Sigmoid colon (tissue), 7 donors: Measurements from ENCODE around the gene MAGT1. TPM values are rescaled to one million over a fixed set of nuclear protein-coding genes. Genes with fewer than 3 reads are reported as not detected.

Source experiments
- DNase-seq: peaks from one replicate; pipeline ENCODE4 v3.0.0-alpha.2; 2019
- H3K27ac ChIP-seq, 4 donors: fragments of 200-600 bp; sonication (generic); one replicate each; pipeline ENCODE4 v1.5.1; 2016 to 2019; ENCODE audit warnings: mild to moderate bottlenecking in 1 of 4
- H3K27me3 ChIP-seq, 3 donors: fragments of 200-600 bp; sonication (generic); one replicate each; pipeline ENCODE4 v1.5.1; 2019; ENCODE audit warnings: mild to moderate bottlenecking in 1 of 3
- H3K36me3 ChIP-seq, 4 donors: fragments of 200-600 bp; sonication (generic); one replicate each; pipeline ENCODE4 v1.5.1; 2016 to 2019
- H3K4me1 ChIP-seq, 4 donors: fragments of 200-600 bp; sonication (generic); one replicate each; pipeline ENCODE4 v1.5.1; 2017 to 2019
- H3K4me3 ChIP-seq, 4 donors: fragments of 200-600 bp; sonication (generic); one replicate each; pipeline ENCODE4 v1.5.1; 2017 to 2019; ENCODE audit warnings: mild to moderate bottlenecking in 2 of 4, moderate library complexity in 1 of 4
- H3K9me3 ChIP-seq, 4 donors: fragments of 200-600 bp in 3 of 4; sonication (generic) in 3 of 4; one replicate each; pipeline versions ENCODE4 v1.5.1 to v1.6.1; 2013 to 2019
- EP300 ChIP-seq, 4 donors: sonication (generic); formaldehyde crosslinking; IDR thresholded peaks; one replicate each; pipeline ENCODE4 v1.6.1; 2017; ENCODE audit warnings: antibody characterized with exemption in 4 of 4
- POLR2A ChIP-seq, 2 donors: fragments of 450-650 bp; IDR thresholded peaks; one replicate each; pipeline ENCODE4 v1.6.1; 2016; ENCODE audit warnings: antibody characterized with exemption in 2 of 2, mild to moderate bottlenecking in 2 of 2, moderate library complexity in 2 of 2
- POLR2AphosphoS5 ChIP-seq, 4 donors: sonication (generic); formaldehyde crosslinking; IDR thresholded peaks; one replicate each; pipeline ENCODE4 v1.6.1; 2017; ENCODE audit warnings: antibody characterized with exemption in 4 of 4
- WGBS, 2 donors: extraction: QIAGEN DNeasy Blood & Tissue Kit; methylation state at CpG; one replicate each; pipeline ENCODE4 v1.1.7; 2013; 5-methylcytosine and 5-hydroxymethylcytosine counted together
- intact Hi-C: fragments of 100-400 bp; cut with DNase I; formaldehyde crosslinking; loops from one replicate; pipeline ENCODE4 v1.15.1; 2023
- polyA plus RNA-seq, 3 donors: library from polyadenylated mRNA; stranded (reverse); fragments of 200-250 nt; gene quantifications; one replicate each; pipeline ENCODE4 v1.2.3, GENCODE V29; 2013
- total RNA-seq, 4 donors: library from RNA; depleted of rRNA; stranded (reverse); fragments of >200 nt; gene quantifications; one replicate each; pipeline ENCODE4 v1.1.0, GENCODE V29; 2016
- TF ChIP-seq, protein P1 (sequence below), 4 experiments: fragments of 450-650 bp in 3 of 4; fragments of 200-600 bp in 1 of 4; IDR thresholded peaks; one replicate each; pipeline ENCODE4 v1.5.1; 2016 to 2019; ENCODE audit warnings: antibody characterized with exemption in 4 of 4, mild to moderate bottlenecking in 3 of 4, moderate library complexity in 2 of 4
- donor health status: healthy with polysubstance abuse.
- donor health status: Bipolar disorder and iron deficiency.
- donor health status: healthy.

Gene MAGT1
- total and polyA plus RNA-seq, 7 donors, result 4.8 to 29.5 (median 26.8) TPM

GRCh38 chrX:77918568-77918967, 23.3 kb upstream of the MAGT1 start:
- Histone ChIP-seq H3K36me3 (no peaks in the 10 kb centered on the region), H3K9me3 (no peaks in the 10 kb centered on the region), H3K27me3 (no peaks in the 10 kb centered on the region), H3K4me1 (no peaks in the 10 kb centered on the region), H3K27ac (no peak overlapping the region), H3K4me3 (no peak overlapping the region)
- intact Hi-C loops, result no loop called here
- DNase-seq, result no peak
- 54 to 71% methylated on average over 3 of the region's 3 CpGs for WGBS, 2 donors
- TF ChIP-seq, protein P1, sequence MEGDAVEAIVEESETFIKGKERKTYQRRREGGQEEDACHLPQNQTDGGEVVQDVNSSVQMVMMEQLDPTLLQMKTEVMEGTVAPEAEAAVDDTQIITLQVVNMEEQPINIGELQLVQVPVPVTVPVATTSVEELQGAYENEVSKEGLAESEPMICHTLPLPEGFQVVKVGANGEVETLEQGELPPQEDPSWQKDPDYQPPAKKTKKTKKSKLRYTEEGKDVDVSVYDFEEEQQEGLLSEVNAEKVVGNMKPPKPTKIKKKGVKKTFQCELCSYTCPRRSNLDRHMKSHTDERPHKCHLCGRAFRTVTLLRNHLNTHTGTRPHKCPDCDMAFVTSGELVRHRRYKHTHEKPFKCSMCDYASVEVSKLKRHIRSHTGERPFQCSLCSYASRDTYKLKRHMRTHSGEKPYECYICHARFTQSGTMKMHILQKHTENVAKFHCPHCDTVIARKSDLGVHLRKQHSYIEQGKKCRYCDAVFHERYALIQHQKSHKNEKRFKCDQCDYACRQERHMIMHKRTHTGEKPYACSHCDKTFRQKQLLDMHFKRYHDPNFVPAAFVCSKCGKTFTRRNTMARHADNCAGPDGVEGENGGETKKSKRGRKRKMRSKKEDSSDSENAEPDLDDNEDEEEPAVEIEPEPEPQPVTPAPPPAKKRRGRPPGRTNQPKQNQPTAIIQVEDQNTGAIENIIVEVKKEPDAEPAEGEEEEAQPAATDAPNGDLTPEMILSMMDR (IDR thresholded peaks at IDR 0.05), result no peak
- TF ChIP-seq POLR2AphosphoS5 (IDR thresholded peaks at IDR 0.05) (no peak), EP300 (IDR thresholded peaks at IDR 0.05) (no peak), POLR2A (IDR thresholded peaks at IDR 0.05) (no peak)

GRCh38 chrX:77917294-77917933, 22.2 kb upstream of the MAGT1 start:
- Histone ChIP-seq H3K4me3 (no peak overlapping the region), H3K27ac (no peak overlapping the region)
- intact Hi-C loops, result no loop called here

DNA sequence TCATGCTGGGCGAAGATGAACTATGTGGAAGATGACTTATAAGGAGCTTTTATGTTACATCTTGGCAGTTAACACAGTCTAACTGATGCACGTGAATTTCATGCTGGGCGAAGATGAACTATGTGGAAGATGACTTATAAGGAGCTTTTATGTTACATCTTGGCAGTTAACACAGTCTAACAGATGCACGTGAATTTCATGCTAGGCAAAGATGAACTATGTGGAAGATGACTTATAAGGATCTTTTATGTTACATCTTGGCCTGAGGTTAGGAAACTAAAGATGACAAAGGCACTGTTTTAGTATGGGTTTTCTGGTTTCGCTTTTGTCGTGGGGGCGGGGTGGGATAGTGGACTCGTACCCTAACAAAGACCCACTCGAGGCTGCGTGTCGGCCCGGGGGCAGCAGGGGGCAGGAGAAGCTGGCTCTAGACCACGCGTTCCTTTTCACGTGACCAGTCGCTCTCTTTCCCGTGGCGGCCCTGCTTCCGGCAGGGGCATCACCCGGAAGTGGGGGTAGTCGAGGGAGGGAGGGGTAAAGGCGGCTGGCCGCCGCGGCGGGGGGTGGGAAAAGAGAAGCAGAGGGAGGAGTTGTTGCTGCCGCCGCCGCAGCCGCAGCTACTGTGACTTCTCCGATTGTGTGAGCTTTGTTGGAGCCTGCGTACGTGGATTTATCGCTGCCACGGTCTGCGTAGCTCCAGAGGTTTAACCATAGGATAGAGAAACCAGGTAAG, 15.0 kb upstream of the MAGT1 start, which contains the start of gene ATP7A:
TSS of gene ATP7A (plus strand) at position 586 of the 733 bp plus-strand sequence. CDS start 60,949 bp downstream, outside the sequence.
- intact Hi-C loops, result loop anchor here (2.0 to 5.0 kb wide), 2 partner anchors 117 to 195 kb away; partner anchors contain the start of gene PGK1
- Histone ChIP-seq H3K4me1 (peaks cover 0 to 6% (median 0%) of the 10 kb centered on the region in 4 donors), H3K27me3 (no peaks in the 10 kb centered on the region), H3K36me3 (peaks cover 0 to 6% (median 0%) of the 10 kb centered on the region in 4 donors), H3K4me3 (peak within 1 kb of the TSS; percentile 46 to 59 (median 56)), H3K27ac (peak within 1 kb of the TSS; percentile 76 to 87 (median 81)), H3K9me3 (no peaks in the 10 kb centered on the region)
- DNase-seq, result peak; percentile 94
- 2% methylated on average over 36 of the region's 36 CpGs for WGBS, 2 donors
- TF ChIP-seq EP300 (IDR thresholded peaks at IDR 0.05) (no peak), POLR2A (IDR thresholded peaks at IDR 0.05) (peak in 1 of 2 donors; percentile 29), POLR2AphosphoS5 (IDR thresholded peaks at IDR 0.05) (peak; percentile 54 to 84 (median 73))
- TF ChIP-seq, protein P1 (IDR thresholded peaks at IDR 0.05), result peak; percentile 29 to 47 (median 44)

More at GRCh38 chrX:77917294-77917933, 22.2 kb upstream of the MAGT1 start:
- H3K4me1 ChIP-seq, result peaks cover 0 to 2% (median 0%) of the 10 kb centered on the region in 4 donors
- no peak for TF ChIP-seq EP300 (IDR thresholded peaks at IDR 0.05)
- no peak for TF ChIP-seq POLR2A (IDR thresholded peaks at IDR 0.05)
- TF ChIP-seq, protein P1 (IDR thresholded peaks at IDR 0.05), result no peak
- TF ChIP-seq POLR2AphosphoS5 (IDR thresholded peaks at IDR 0.05), result no peak
- no peaks in the 10 kb centered on the region for H3K36me3 ChIP-seq
- WGBS, 2 donors, result 17 to 20% methylated on average over 2 of the region's 2 CpGs
- DNase-seq, result no peak
- H3K9me3 ChIP-seq, result no peaks in the 10 kb centered on the region
- no peaks in the 10 kb centered on the region for H3K27me3 ChIP-seq

DNA sequence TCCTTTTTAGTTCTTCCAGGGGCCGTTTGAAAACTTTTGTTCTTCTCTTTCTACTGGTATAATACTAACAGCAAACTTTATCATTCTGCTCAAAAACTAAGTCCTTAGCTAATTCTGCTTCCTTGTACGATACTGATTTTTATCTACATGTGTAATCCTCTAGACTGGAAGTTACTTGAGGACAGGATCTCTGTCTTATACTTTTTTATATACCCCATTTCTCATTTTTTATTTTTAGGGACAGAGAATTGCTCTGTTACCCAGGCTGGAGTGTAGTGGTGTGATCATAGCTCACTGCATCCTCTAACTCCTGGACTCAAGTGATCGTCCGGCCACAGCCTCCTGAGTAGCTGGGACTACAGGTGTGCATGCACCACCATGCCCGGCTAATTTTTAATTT, 6.3 kb upstream of the MAGT1 start:
- no peak for DNase-seq
- H3K27me3 ChIP-seq, result no peaks in the 10 kb centered on the region
- intact Hi-C loops, result no loop called here
- H3K36me3 ChIP-seq, result peaks cover 0 to 31% (median 0%) of the 10 kb centered on the region in 4 donors
- TF ChIP-seq POLR2A (IDR thresholded peaks at IDR 0.05) (no peak), POLR2AphosphoS5 (IDR thresholded peaks at IDR 0.05) (no peak), EP300 (IDR thresholded peaks at IDR 0.05) (no peak)
- TF ChIP-seq, protein P1 (IDR thresholded peaks at IDR 0.05), result no peak
- 74 to 92% methylated on average over 5 of the region's 5 CpGs for WGBS, 2 donors
- no peak overlapping the region for H3K4me3 ChIP-seq
- peaks cover 0 to 13% (median 0%) of the 10 kb centered on the region in 4 donors for H3K4me1 ChIP-seq
- no peaks in the 10 kb centered on the region for H3K9me3 ChIP-seq
- peak overlapping the region in 2 of 4 donors; percentile 14 to 90 for H3K27ac ChIP-seq
